MCF 10A (cell line): ENCODE results near the gene CUL3. TPM values are rescaled to one million over a fixed set of nuclear protein-coding genes. Genes with fewer than 3 reads are reported as not detected.

ENCODE experiments used
- BruUV-seq: library from RNA; stranded (reverse); fragments of 400-500 nt; replicated peaks from 2 replicates; lab custom pipeline; 2021; lab: Mats Ljungman, UMichigan
- CTCF ChIA-PET: fragments of 300-600 bp; sonication (Branson Sonifier 250); formaldehyde crosslinking; extraction: SDS; loops from one replicate; lab custom pipeline; 2021; ENCODE audit warnings: antibody characterized with exemption, inconsistent platforms; lab: Yijun Ruan, JAX
- POLR2A ChIA-PET: fragments of 300-600, 350-650 bp; sonication (Branson Sonifier 250); formaldehyde crosslinking; extraction: SDS; loops from one replicate; lab custom pipeline; 2020; ENCODE audit warnings: antibody characterized with exemption, inconsistent platforms; lab: Yijun Ruan, JAX
- DNase-seq: peaks from one replicate; pipeline ENCODE4 v3.0.0-alpha.2; 2018; ENCODE audit not compliant: unreplicated experiment
- H3K27ac Mint-ChIP-seq: one replicate; pipeline ENCODE4 v1.8.0; 2022; ENCODE audit warnings: mild to moderate bottlenecking, low read depth, mixed read lengths; ENCODE audit not compliant: unreplicated experiment
- H3K27me3 Mint-ChIP-seq: one replicate; pipeline ENCODE4 v1.8.0; 2022; ENCODE audit warnings: mixed read lengths; ENCODE audit not compliant: insufficient read depth, unreplicated experiment
- H3K36me3 Mint-ChIP-seq: one replicate; pipeline ENCODE4 v1.8.0; 2022; ENCODE audit warnings: mild to moderate bottlenecking, moderate library complexity, mixed read lengths; ENCODE audit not compliant: insufficient read depth, unreplicated experiment
- H3K4me1 Mint-ChIP-seq: one replicate; pipeline ENCODE4 v1.8.0; 2022; ENCODE audit warnings: mixed read lengths; ENCODE audit not compliant: insufficient read depth, unreplicated experiment
- H3K4me3 Mint-ChIP-seq: one replicate; pipeline ENCODE4 v1.8.0; 2022; ENCODE audit warnings: mild to moderate bottlenecking, moderate library complexity, mixed read lengths; ENCODE audit not compliant: unreplicated experiment
- H3K9me3 Mint-ChIP-seq: one replicate; pipeline ENCODE4 v1.8.0; 2022; ENCODE audit warnings: mixed read lengths; ENCODE audit not compliant: unreplicated experiment
- intact Hi-C: fragments of 100-400 bp; cut with micrococcal nuclease; formaldehyde crosslinking; loops from 2 replicates; pipeline ENCODE4 v1.14.1; 2022
- total RNA-seq: library from RNA; stranded (reverse); gene quantifications from 2 replicates; pipeline ENCODE4 v1.2.3, GENCODE V29; 2022
- TF ChIP-seq, protein P1 (sequence below): fragments of 200-600 bp; IDR thresholded peaks from one replicate; pipeline ENCODE4 v1.8.0; 2022; ENCODE audit warnings: antibody characterized with exemption, mild to moderate bottlenecking; ENCODE audit not compliant: unreplicated experiment

Gene CUL3
- total RNA-seq, 1 experiment from 2014 or later, result 65.5 TPM

DNA sequence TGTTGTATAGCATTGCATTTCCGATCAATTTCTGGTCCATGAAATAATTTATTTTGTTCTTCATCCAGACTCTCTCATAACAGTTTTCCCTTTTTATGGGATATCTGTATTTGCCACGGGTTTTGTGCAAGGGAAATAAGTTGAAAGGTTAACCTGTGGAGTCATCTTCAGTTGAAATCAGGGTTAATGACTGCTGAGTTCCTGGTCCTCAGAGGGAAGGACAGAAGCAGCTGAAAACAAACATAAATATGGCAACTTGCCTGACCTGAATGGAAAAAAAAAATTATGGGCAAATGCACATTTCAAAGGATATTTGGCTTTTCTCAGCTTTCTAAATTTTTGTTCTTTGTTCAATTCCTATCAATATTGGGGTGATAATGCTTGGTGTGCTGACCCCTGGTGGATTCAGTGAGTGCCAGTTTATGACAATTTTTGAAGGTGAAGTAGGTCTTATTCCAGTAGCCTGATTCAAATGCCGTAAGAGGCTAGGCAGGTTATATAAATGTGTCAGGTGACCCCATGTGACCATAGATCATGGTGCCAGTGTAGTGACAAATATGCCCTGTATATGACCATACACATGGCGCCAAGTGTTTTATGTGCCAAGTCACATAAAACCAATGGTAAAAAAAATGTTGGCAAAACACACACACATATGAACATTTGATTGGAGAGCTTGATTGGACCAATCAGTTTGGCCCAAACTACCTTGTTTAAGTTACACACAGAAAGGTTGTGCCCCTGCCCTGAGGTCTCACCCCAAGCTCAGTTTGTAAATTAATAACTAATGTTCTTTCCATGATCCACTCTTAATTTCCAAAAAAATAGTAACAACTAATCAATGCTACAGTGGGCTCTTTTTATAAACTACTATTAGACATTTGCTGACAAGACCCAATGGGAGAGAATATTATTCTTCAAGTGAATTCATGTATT is 135.7 kb downstream of the CUL3 start:
- no peaks in the 10 kb centered on the region for H3K27me3 Mint-ChIP-seq
- H3K4me1 Mint-ChIP-seq, result no peaks in the 10 kb centered on the region
- no peaks in the 10 kb centered on the region for H3K36me3 Mint-ChIP-seq
- peak; percentile 43 for DNase-seq
- intact Hi-C loops, result loop anchor here (1.0 kb wide), 1 partner anchor 92 kb away; no protein-coding TSS in a partner anchor
- H3K4me3 Mint-ChIP-seq, result no peak overlapping the region
- no TSS peak for BruUV-seq
- no peak overlapping the region for H3K27ac Mint-ChIP-seq
- POLR2A ChIA-PET, result interaction anchor here (0.7 kb wide), 1 partner anchor 31 kb away, joined by 4 read pairs; no protein-coding TSS in a partner anchor
- no peaks in the 10 kb centered on the region for H3K9me3 Mint-ChIP-seq
- CTCF ChIA-PET, result interaction anchor here (0.6 to 2.1 kb wide), 18 partner anchors 10 to 304 kb away, joined by 3 to 9 read pairs (median 4); no protein-coding TSS in a partner anchor
- TF ChIP-seq, protein P1, sequence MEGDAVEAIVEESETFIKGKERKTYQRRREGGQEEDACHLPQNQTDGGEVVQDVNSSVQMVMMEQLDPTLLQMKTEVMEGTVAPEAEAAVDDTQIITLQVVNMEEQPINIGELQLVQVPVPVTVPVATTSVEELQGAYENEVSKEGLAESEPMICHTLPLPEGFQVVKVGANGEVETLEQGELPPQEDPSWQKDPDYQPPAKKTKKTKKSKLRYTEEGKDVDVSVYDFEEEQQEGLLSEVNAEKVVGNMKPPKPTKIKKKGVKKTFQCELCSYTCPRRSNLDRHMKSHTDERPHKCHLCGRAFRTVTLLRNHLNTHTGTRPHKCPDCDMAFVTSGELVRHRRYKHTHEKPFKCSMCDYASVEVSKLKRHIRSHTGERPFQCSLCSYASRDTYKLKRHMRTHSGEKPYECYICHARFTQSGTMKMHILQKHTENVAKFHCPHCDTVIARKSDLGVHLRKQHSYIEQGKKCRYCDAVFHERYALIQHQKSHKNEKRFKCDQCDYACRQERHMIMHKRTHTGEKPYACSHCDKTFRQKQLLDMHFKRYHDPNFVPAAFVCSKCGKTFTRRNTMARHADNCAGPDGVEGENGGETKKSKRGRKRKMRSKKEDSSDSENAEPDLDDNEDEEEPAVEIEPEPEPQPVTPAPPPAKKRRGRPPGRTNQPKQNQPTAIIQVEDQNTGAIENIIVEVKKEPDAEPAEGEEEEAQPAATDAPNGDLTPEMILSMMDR, result peak; percentile 50

DNA sequence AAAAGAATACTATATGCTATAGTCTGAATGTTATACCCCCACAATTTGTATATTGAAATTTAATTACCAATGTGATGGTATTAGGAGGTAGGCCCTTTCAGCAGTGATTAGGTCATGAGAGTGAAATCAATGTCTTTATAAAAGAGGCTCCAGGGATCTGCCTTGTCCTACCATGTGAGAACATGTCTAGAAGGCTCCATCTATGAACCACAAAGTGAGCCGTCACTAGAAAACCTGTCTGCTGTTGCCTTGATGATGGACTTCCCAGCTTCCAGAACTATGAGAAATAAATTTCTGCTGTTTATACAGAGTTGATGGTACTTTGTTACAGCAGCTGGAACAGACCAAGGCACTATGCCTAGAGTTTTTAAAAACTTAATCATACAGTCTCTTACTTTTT is 136.9 kb downstream of the CUL3 start:
- no peak for DNase-seq
- no peaks in the 10 kb centered on the region for H3K4me1 Mint-ChIP-seq
- H3K36me3 Mint-ChIP-seq, result no peaks in the 10 kb centered on the region
- no TSS peak for BruUV-seq
- TF ChIP-seq, protein P1, result no peak
- H3K27me3 Mint-ChIP-seq, result no peaks in the 10 kb centered on the region
- H3K4me3 Mint-ChIP-seq, result no peak overlapping the region
- H3K27ac Mint-ChIP-seq, result no peak overlapping the region
- intact Hi-C loops, result no loop called here
- H3K9me3 Mint-ChIP-seq, result no peaks in the 10 kb centered on the region
- ChIA-PET CTCF (interaction anchor here (0.6 to 2.1 kb wide), 5 partner anchors 18 to 105 kb away, joined by 3 to 9 read pairs (median 4); no protein-coding TSS in a partner anchor), POLR2A (no interaction called here)

DNA sequence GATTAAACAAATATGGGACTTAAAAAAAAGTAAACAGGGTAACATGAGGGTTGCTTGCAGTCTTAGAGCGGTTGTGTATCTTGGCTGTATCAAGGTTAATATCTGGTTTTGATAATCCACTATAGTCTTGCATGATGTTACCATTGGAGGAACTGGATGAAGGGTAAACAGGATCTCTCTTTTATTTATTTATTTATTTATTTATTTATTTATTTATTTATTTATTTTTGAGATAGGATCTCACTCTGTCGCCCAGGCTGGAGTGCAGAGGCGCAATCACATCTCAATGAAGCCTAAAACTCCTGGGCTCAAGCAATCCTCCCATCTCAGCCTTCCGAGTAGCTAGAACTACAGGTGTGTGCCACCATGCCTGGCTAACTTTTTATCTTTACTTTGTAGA is 140.4 kb downstream of the CUL3 start:
- Mint-ChIP-seq H3K9me3 (no peaks in the 10 kb centered on the region), H3K4me3 (no peak overlapping the region), H3K27ac (no peak overlapping the region), H3K4me1 (no peaks in the 10 kb centered on the region), H3K27me3 (no peaks in the 10 kb centered on the region), H3K36me3 (no peaks in the 10 kb centered on the region)
- BruUV-seq, result no TSS peak
- POLR2A ChIA-PET, result interaction anchor here (0.6 kb wide), 1 partner anchor 270 kb away, joined by 3 read pairs; no protein-coding TSS in a partner anchor
- CTCF ChIA-PET, result no interaction called here
- TF ChIP-seq, protein P1, result no peak
- intact Hi-C loops, result no loop called here
- no peak for DNase-seq

DNA sequence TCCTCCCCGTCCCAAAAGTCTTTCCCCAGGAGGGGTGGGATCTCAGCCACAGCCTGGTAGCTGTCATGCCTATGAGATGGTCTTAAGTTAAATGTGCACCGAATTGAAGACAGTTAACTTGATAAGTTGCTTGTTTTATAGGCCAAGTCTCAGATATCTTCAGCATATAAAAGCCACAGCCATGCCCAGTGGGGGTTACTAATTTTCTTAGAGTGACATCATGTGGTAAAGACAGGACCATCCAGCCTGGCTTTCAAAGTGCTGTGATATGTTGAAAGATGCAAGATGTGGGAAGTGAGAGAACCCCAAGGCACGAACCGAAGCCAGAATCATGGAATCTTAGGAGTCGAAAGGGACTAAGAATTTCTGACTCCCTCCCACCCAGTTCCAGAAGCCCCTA is 141.1 kb downstream of the CUL3 start:
- CTCF ChIA-PET, result no interaction called here
- intact Hi-C loops, result no loop called here
- DNase-seq, result no peak
- POLR2A ChIA-PET, result no interaction called here
- TF ChIP-seq, protein P1, result no peak
- no TSS peak for BruUV-seq
- H3K9me3 Mint-ChIP-seq, result no peaks in the 10 kb centered on the region
- no peak overlapping the region for H3K27ac Mint-ChIP-seq
- H3K36me3 Mint-ChIP-seq, result no peaks in the 10 kb centered on the region
- no peaks in the 10 kb centered on the region for H3K27me3 Mint-ChIP-seq
- no peaks in the 10 kb centered on the region for H3K4me1 Mint-ChIP-seq
- H3K4me3 Mint-ChIP-seq, result no peak overlapping the region
